ENCODE measurements around the gene AK9.
A peak's percentile ranks its signal among the peaks of the same experiment; 100 is the strongest.
"Not testable (repeated sequence)": the region's sequence is repeated elsewhere in the genome, so short reads cannot be mapped to it uniquely, and the experiment has no call there.

The AK9 gene

DNA sequence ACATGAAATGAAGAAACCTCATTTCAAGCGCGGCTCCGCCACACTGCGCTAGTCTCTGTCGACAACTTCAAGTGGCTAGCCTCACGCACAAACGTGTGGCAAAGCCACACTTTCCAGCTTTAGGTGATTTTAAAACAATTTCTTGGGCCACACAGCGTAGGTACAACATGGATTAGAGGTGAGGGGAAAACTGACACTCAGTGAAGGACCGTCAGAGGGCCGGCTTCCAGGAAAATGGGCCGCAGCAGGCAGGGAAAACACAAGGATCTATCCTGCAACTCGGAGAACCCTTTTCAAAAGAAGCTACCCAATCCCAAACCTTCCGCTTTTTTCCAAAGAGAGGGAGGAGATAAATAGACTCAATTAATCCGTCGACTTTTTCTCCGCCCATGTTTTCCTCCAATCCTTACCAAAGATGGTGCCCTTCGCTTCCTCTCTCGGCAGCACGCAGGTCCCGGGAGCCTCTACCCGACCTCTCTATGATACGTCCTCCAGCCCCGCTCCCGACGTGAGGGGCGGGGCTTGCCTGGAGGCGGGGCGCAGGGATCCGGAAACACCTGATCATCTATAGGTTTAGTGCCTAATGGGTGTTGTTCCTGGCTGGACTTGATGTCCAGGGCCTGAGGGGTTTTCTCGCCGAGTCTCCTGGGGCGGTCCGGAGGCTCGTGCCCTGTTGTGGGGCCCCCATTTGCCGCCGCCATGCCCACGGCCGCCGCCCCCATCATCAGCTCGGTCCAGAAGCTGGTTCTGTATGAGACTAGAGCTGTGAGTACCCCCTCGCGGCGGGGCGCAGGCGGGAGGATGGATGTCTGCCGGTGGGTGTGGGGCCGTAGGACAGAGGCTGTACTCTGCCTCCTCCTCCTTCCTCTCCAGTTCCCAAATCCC is at the start of gene AK9, which contains the start of gene FIG4:
Gene AK9 (minus strand): TSS at position 466 of the 885 bp plus-strand sequence. CDS start 15,457 bp downstream, outside the sequence.
Gene FIG4 (plus strand): TSS at position 560 of the 885 bp plus-strand sequence. CDS start 140 bp downstream, at position 700.
- peak; percentile 58 for FAIRE-seq
- peak; percentile 86 for DNase-seq (ENCODE audit: insufficient read length, low spot score)

DNA sequence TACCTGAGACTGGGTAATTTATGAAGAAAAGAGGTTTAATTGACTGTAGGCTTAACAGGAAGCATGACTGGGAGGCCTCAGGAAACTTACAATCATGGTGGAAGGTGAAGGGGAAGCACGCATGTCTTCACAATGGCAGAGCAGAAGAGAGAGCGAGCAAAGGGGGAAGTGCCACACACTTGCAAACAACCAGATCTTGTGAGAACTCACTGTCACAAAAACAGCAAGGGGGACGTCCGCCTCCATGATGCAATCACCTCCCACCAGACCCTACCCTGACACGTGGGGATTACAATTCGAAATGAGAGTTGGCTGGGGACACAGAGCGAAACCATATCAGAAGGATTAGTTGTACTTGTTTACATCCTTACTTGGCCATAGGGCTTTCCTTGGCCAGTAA is 49.8 kb upstream of the AK9 start:
- DNase-seq (ENCODE audit: insufficient read length, low spot score) (no peak), FAIRE-seq (no peak)

DNA sequence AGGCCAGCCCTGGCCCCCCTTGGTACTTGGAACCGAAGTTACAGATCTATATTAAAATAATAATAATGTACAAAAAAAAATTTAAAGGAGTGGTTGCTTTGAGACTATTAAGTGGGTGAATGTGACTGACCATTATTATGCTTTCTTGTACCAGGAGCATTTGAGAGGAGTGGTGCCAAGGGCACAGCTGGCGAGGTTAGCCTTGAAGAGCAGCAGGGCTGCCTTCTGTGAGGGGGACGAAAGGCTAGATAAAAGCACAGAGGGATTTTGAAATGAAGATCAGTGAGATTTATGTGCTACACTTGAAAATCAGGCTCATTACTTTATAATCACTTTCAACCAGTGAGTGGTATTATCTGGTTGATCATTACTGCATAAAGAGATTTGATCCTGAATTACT is 48.7 kb upstream of the AK9 start:
- no peak for FAIRE-seq
- no peak for DNase-seq (ENCODE audit: insufficient read length, low spot score)

DNA sequence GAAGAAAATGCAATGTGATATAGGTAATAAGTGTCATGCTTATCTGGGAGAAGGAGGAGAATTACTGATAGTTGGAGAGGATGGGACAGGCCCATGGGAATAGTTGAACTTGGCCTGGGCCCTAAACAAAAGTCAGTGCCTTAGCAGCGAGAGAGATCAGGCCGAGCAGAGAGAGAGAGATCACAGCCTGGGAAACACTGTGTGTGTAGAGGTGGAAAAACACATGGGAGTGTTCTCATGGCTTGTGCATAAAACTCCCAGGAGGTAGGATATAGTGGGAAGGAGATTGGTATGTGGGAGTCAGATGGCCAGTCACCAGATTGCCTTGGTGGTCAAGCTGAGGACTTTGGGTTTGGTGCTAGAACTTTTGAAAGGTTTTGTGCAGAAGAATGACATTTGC is 47.7 kb upstream of the AK9 start:
- FAIRE-seq (no peak), DNase-seq (ENCODE audit: insufficient read length, low spot score) (no peak)

GRCh38 chr6:109738255-109738654 is 47.3 kb upstream of the AK9 start:
- DNase-seq (ENCODE audit: insufficient read length, low spot score): no peak
- no peak for FAIRE-seq

DNA sequence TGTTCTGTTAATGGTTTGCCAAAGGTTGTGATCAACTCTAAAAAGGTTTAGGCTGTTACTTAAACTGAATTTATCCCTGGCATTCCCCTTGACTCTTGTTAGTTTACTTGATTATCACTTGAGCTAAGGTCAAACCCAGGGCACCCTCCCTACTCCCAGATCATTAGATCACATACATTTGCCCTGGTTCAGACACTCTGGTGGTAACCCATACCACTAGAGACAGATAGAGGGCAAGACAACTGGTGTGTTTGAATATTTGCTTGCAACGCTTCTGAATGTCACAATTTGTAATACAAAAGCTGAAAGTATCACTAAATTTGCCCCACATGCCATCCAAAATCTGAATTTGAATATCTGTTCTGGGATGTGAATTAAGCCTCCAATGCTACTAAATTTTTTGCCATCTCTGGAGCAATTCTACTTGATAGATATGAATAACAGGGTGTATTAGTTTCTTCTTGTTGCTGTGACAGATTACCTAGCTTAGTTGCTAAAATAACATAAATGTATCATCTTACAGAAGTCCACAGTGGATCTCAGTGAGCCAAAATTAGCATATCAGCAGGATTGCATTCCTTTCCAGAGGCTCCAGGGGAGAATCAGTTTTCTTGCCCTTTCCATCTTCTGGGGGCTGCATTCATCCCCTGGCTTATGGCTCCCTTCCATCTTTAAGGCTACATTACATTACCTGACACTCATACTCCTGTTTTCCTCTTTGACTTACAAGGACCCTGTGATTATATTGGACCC is 45.4 kb upstream of the AK9 start:
- DNase-seq (ENCODE audit: insufficient read length, low spot score) (no peak), FAIRE-seq (no peak)

DNA sequence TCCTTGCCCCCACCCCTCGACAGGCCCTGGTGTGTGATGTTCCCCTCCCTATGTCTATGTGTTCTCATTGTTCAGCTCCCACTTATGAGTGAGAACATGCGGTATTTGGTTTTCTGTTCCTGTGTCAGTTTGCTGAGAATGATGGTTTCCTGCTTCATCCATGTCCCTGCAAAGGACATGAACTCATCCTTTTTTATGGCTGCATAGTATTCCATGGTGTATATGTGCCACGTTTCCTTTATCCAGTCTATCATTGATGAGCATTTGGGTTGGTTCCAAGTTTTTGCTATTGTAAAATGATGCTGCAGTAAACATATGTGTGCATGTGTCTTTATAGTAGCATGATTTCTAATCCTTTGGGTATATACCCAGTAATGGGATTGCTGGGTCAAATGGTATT is 34.2 kb upstream of the AK9 start:
- DNase-seq (ENCODE audit: insufficient read length, low spot score); FAIRE-seq: not testable (repeated sequence)

- FAIRE-seq (no peak), DNase-seq (ENCODE audit: insufficient read length, low spot score) (no peak)
Measured at GRCh38 chr6:109722564-109723254, 31.7 kb upstream of the AK9 start.

DNA sequence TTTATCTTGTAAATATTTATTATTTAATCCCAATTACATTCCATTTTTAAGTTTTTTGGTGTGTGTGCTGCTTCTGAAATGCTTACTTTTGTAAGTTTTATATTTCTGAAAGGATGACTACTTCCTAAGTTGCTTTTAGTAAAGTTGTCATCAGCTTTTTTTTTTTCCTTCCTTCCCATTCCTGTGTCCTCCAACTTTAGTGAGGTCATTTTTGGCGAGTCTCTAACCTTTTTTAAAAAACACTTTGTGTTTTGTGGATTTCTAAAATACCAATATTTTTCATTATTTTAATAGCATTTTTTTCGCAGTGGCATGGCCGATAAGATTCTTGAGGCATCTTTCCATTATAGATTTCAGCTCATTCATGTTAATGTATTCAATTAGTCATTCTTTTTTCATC is 31.0 kb upstream of the AK9 start:
- no peak for FAIRE-seq
- DNase-seq (ENCODE audit: insufficient read length, low spot score): no peak

- DNase-seq (ENCODE audit: insufficient read length, low spot score): no peak
- FAIRE-seq: no peak
Measured at GRCh38 chr6:109720311-109720710, 29.3 kb upstream of the AK9 start.

DNA sequence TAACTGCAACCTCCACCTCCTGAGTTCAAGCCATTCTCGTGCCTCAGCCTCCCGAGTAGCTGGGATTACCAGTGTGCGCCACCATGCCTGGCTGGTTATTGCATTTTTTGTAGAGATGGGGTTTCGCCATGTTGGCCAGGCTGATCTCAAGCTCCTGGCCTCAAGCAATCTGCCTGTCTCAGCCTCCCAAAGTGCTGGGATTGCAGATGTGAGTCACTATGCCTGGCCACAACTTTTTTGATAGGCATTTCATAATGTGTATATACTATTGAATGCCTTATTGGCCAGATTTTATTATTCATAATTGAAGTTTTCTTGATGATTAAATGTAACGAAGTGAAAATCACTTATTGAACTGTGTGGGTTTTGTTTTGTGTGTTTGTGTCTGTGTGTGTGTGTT is 28.0 kb upstream of the AK9 start:
- no peak for FAIRE-seq
- no peak for DNase-seq (ENCODE audit: insufficient read length, low spot score)

DNA sequence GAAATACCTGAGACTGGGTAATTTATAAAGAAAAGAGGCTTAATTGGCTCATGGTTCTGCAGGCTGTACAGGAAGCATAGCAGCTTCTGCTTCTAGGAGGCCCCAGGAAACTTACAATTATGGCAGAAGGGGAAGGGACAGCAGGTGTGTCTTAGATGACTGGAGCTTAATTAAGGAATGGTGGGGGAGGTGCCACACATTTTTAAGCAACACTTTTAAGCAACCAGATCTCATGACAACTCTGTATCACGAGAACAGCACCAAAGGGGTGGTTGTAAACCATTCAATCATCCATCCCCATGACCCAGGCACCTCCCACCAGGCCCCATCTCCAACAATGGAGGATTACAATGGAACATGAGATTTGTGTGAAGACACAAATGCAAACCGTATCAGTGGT is 27.0 kb upstream of the AK9 start:
- FAIRE-seq (no peak), DNase-seq (ENCODE audit: insufficient read length, low spot score) (no peak)

DNA sequence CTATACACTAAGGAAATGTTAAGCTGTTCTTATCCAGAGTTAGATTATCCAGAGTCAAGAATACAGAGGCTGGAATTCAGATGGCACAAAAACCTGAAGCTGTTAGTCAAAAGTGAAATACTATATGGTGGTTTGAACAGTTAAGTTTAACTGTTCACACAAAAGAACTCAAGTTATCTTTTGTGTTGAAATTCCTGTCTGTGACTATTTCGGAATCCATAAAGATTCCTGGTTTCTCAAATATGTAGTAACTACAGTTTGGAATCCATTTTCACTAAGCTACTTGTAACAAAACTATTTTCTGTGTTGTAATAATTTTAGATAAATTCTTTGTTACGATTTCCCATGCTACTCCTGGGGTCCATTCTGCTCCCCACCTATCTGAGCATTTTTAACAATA is 24.6 kb upstream of the AK9 start:
- DNase-seq (ENCODE audit: insufficient read length, low spot score): no peak
- FAIRE-seq: no peak

DNA sequence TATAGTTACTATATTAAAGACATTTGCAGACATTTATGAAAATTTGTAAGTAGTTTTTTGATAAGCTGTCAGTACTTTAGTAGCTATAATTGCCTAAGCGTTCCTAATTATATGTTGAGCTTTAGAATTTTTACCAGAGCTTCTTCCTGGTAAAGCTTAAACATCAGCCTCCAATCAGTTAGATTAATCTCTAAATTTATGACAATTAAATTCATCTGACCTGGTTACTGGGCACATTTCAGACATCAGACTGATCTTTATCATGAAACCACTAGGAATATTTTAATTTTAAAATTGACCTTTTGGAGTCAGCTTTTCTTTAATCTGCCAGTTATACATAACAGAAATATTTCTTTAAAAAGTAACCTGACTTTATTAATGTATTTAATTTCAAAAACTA is 23.6 kb upstream of the AK9 start:
- DNase-seq (ENCODE audit: insufficient read length, low spot score): no peak

GRCh38 chr6:109714166-109714565 is 23.2 kb upstream of the AK9 start:
- FAIRE-seq: no peak
- no peak for DNase-seq (ENCODE audit: insufficient read length, low spot score)

More for the DNA sequence above, 23.6 kb upstream of the AK9 start:
- no peak for FAIRE-seq

GRCh38 chr6:109713097-109713496 is 22.1 kb upstream of the AK9 start:
- no peak for FAIRE-seq
- no peak for DNase-seq (ENCODE audit: insufficient read length, low spot score)

DNA sequence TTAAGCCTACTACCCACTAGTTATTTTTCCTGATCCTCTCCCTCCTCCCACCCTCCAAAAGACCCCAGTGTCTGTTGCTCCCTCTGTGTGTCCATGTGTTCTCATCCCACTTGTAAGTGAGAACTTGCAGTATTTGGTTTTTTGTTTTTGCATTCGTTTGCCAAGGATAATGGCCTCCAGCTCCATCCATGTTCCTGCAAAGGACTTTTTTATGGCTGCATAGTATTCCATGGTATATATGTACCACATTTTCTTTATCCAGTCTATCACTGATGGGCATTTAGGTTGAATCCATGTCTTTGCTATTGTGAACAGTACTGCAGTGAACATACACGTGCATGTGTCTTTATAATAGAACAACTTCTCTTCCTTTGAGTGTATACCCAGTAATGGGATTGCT is 17.1 kb upstream of the AK9 start:
- DNase-seq (ENCODE audit: insufficient read length, low spot score); FAIRE-seq: not testable (repeated sequence)

DNA sequence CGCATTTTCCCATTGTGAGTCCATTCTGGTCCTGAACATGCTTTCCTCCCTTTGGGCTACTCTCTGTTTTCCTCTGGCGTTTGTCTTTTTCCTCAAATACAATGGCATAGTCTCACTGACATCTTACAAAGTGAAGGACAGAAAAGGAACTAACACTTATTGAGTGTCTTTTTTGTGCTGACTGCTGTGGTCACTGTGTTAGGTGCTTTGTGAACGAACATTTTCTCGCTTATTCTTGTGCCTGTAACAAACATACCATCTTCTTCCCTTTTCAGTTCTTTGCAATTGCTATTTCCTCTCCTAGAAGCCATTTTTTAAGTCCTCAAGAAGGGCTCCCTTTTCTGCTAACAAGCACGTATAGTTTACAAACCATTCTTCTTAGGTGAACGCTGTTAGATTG is 15.5 kb upstream of the AK9 start:
- FAIRE-seq (no peak), DNase-seq (ENCODE audit: insufficient read length, low spot score) (no peak)

GRCh38 chr6:109705258-109705657 is 14.3 kb upstream of the AK9 start:
- no peak for FAIRE-seq
- peak; percentile 46 for DNase-seq (ENCODE audit: insufficient read length, low spot score)

- FAIRE-seq (no peak), DNase-seq (ENCODE audit: insufficient read length, low spot score) (no peak)
Measured at GRCh38 chr6:109702791-109703190, 11.8 kb upstream of the AK9 start.

GRCh38 chr6:109701774-109702173 is 10.8 kb upstream of the AK9 start:
- DNase-seq (ENCODE audit: insufficient read length, low spot score) (no peak), FAIRE-seq (no peak)

All from HTR-8/SVneo (cell line).